GM18951 (cell line): ENCODE data around the gene SLC2A3.
"Not testable (repeated sequence)": the region's sequence is repeated elsewhere in the genome, so short reads cannot be mapped to it uniquely, and the experiment has no call there.

Experiments used
- POLR2A ChIP-seq: IDR thresholded peaks from 4 replicates; pipeline ENCODE4 v1.6.1; 2011; ENCODE audit warnings: mild to moderate bottlenecking; ENCODE audit not compliant: insufficient read length, insufficient read depth; ENCODE audit errors: extremely low read depth
- in situ Hi-C: fragments of 300-500 bp; cut with MboI; formaldehyde crosslinking; loops from one replicate; pipeline ENCODE4 v1.12.0; 2022; ENCODE audit warnings: low sequenced_read_pairs, mixed read lengths, inconsistent platforms; ENCODE audit not compliant: unreplicated experiment

SLC2A3 gene

DNA sequence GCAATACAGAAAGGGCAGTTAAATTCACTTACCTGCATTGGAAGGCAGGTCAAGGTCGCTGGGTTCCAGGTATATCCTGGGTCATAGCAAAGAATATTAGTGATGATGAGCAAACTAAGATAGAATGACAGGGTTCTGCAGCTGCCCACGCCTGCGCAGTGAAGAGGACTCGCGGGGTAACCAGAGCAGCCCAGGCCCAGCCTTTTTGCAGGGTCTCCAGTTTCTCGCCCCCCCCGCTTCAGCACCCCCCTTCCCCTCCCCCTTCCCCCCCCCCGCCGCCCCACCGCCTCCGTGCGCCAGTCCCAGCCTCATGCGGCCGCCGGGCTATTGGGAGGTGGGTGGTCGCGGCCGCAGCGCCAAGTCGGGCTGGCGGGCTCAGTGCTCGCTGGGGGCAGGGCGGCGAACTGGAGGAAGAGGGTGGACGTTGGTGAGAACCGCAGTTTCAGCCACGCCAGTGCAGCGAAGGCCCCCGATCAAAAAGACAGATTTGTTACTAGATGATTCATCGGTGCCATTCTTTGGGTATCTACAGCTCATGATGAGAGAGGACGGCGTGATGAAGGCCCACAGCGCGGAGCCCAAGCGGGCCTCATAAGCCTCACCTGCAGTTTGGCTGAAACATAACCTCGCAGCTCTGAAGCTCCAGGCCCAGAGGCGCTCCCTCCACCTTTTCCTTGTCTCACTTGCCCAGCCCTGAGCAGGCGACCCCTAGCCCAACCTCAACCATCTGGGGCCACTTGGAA lies 20.2 kb downstream of the SLC2A3 start:
- TF ChIP-seq POLR2A = no peak
- in situ Hi-C loops = no loop called here

DNA sequence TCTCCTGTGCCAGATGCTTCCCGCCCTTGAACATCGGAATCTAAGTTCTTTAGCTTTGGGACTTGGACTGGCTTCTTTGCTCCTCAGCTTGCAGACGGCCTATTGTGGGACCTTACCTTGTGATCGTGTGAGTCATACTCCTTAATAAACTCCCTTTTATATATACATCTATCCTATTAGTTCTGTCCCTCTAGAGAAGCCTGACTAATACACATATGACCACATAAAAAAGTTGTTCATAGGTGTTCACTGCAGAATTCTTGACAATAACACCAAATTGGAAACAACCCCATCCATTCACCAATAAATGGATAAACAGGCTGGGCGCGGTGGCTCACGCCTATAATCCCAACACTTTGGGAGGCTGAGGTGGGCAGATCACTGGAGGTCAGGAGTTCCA lies 25.9 kb downstream of the SLC2A3 start:
- in situ Hi-C loops = not testable (repeated sequence)

DNA sequence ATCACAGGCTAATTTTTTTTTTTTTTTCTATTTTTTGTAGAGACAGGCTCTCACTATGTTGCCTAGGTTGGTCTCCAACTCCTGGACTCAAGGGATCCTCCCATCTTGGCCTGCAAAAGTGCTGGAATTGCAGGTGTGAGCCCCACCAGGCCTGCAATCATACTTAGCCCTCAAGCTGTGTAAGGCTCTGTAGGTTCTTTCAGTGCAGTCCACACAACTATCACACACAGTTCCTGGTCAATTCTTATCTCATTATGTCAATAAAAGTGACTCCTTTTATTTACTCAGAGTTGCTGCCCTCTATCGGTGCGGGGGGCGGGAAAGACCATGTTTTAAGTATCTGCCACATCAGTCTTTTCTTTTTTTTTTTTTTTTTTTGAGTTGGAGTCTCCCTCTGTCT lies 29.0 kb downstream of the SLC2A3 start:
- in situ Hi-C loops = no loop called here
- TF ChIP-seq POLR2A = no peak

DNA sequence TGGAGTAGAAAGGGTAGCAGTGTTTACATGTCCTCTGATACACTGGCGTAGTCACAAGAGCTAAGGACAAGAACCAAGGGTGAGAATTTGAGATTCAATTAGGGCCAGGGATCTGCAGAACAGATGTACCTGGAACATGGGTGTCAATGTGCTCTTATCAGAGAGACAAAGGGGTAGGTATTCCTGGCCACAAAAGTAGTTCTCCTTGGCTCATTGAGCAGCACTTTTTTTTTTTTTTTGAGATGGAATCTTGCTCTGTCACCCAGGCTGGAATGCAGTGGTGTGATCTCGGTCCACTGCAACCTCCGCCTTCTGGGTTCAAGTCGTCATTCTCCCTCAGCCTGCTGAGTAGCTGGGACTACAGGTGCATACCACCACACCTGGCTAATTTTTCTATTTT lies 29.7 kb downstream of the SLC2A3 start:
- in situ Hi-C loops = not testable (repeated sequence)

DNA sequence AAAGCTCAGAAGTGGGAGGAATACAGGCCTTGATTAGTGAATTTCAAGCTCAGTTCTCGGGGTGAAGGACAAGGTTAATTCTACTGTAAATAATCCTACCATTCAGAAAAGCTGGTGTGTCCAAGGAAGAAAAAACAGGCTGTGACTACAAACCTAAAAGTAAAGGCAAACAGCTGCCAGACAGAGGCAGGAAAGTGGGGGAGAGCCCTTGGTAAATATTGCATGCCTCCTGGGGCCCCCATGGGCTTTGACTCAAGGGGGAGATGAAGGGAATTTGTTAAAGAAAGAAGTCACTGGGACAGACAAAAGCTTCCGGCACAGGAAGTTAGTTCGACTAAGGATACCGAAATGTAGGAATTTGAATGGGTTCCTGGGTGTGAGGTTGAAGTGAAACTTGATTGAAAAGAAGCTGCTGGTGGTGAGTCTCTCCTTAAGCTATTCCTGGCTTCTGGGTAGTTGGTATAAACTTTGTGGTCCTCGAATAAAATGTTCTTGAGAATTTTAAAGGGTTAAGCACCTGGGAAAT lies 30.3 kb downstream of the SLC2A3 start:
- in situ Hi-C loops = not testable (repeated sequence)

DNA sequence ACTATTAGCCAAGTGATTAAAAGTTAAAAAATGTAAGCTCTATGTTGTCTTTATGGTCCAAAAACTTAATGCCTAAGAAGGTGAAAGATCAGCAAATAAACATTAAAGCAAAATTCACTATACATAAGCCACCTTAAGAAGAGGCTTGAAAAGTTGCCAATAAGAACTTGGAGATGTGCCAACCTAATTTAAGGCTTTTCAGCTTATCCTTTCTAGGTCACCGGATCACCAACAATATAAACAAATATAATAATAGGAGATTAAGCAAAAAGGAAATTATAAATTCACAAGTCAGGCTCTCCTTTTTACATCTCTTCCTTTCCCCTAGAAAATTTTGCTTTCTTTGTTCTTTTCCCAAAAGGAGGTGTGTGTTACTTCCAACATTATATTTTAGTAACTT lies 30.9 kb downstream of the SLC2A3 start:
- in situ Hi-C loops = no loop called here
- TF ChIP-seq POLR2A = no peak

DNA sequence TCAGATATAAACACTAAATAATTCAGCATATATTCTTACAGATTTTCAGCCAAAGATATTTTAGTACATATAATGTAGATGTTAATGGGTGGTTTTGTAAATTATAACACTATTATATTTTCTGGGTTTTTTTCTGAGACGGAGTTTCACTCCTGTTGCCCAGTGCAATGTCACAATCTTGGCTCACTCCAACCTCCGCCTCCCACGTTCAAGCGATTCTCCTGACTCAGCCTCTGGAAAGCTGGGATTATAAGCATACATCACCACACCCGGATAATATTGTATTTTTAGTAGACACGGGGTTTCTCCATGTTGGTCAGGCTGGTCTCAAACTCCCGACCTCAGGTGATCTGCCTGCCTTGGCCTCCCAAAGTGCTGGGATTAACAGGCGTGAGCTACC lies 33.6 kb downstream of the SLC2A3 start:
- in situ Hi-C loops = not testable (repeated sequence)

DNA sequence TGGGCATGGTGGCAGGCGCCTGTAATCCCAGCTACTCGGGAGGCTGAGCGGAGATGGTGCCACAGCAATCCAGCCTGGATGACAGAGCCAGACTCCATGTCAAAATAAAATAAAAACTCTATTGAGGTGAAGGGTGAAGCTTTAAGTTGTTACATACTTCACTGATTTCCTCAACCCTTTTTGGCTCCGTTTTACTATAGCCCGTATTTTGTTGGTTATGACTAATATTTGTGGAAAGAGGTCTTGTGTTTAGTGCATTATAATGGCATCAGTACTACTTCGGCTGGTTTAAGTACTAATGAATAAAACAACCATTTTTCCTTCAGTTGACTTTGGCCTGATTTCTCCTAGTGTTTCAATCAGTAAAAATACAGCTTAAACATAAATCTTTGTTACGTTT lies 36.2 kb downstream of the SLC2A3 start:
- TF ChIP-seq POLR2A = no peak
- in situ Hi-C loops = no loop called here

DNA sequence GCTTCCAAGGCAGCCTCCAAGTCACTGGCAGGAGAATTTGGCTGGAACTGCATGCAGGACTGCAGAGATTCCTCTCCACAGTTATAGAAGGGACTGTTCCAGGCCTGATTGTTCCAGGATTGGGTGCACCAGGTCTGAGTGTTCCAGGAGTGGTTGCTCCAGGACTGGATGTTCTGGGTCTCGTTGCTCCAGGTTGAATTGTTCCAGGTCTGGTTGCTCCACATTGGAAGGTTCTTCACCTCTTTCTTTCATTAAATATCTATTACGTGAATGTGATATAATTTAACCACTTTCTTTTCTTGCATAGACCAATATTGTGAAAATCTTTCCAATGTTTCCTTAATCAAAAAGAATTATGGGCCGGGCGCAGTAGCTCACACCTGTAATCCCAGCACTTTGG lies 39.3 kb downstream of the SLC2A3 start:
- in situ Hi-C loops = not testable (repeated sequence)

DNA sequence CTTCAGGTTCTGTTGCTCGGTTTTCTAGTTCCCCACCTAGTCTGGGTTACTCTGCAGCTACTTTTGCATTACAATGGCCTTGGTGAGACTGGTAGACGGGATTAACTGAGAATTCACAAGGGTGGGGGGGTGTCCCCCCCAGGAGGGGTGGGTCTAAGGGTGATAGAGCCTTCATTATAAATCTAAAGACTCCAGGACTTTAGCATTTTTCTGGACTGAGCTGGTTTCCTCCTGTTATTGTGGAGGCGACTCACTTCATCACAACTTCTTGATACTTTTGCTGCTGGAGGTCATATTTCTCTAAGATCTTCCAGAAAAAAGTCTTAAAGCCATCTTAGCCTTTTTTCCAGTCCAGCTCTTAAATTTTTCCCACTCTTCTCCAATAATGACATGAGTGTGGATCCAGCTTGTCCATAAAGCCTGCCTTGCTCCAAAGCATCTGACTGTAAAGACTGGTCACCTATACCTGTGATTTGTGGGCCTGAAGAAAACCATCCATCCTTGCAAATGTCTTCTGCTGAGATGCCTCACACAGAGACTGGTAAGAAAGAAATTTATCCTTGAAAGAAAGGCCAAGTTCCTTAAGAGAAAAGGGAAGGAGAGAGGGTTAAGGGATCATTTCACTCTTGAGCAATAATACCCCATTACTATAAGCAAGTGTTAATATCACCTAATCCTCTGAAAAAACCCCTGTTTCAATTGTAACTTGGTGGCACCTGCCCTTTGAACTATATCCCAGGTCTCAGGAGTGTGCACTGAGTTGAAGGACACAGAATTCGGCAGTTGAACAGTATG lies 43.6 kb downstream of the SLC2A3 start:
- in situ Hi-C loops = no loop called here
- no peak for TF ChIP-seq POLR2A

DNA sequence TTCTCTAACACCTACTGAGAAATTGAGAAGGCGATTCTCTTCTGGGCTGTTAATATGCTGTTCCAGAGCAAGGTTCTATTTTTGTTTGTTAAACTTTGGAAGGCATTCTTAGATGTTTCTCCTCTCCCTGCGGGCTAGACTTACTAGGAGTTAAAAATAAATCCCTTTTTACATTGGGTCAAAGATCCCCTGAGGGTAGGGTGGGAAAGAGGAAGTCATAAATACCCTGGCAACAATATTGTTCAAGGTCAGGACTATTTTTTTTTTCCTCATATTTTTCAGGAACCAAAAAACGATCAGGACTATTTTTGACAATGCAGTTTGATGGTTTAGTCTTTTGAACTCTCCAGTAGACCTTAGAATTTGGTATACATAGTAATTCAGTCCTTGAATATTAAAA lies 51.3 kb downstream of the SLC2A3 start:
- no peak for TF ChIP-seq POLR2A

DNA sequence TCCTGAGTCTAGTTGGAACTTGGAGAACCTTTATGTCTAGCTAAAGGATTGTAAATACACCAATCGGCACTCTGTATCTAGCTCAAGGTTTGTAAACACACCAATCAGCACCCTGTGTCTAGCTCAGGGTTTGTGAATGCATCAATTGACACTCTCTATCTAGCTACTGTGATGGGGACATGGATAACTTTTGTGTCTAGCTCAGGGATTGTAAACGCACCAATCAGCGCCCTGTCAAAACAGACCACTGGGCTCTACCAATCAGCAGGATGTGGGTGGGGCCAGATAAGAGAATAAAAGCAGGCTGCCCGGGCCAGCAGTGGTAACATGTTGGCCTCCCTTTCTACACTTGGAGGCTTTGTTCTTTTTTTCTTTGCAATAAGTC lies 54.3 kb downstream of the SLC2A3 start:
- in situ Hi-C loops = not testable (repeated sequence)

More for the DNA sequence above, 51.3 kb downstream of the SLC2A3 start:
- in situ Hi-C loops = no loop called here

DNA sequence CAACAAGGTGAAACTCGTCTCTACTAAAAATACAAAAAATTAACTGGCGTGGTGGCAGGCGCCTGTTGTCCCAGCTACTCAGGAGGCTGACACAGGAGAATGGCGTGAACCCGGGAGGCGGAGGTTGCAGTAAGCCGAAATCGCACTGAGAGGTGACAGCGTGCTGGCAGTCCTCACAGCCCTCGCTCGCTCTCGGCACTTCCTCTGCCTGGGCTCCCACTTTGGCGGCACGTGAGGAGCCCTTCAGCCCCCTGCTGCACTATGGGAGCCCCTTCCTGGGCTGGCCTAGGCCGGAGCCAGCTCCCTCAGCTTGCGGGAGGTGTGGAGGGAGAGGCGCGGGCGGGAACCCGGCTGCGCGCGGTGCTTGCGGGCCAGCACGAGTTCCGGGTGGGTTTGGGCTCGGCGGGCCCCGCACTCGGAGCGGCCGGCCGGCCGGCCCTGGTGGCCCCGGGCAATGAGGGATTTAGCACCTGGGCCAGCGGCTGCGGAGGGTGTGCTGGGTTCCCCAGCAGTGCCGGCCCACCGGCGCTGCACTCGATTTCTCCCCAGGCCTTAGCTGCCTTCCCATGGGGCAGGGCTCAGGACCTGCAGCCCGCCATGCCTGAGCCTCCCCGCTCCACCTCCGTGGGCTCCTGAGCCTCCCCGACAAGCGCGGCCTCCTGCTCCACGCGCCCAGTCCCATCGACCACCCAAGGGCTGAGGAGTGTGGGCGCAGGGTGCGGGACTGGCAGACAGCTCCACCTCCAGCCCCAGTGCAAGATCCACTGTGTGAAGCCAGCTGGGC lies 54.8 kb downstream of the SLC2A3 start:
- in situ Hi-C loops = not testable (repeated sequence)

DNA sequence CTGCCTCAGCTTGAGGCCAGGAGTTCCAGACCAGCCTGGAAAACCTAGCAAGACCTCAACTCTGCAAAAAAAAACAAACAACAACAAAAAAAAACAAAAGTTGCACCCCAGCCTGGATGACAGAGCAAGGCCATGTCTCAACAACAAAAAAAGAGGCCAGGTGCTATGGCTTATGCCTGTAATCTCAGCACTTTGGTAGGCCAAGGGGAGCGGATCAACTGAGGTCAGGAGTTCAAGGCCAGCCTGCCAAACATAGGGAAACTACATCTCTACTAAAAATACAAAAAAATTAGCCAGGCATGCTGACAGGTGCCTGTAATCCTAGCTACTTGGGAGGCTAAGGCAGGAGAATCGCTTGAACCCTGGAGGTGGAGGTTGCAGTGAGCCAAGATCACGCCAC lies 56.7 kb downstream of the SLC2A3 start:
- TF ChIP-seq POLR2A = no peak
- in situ Hi-C loops = no loop called here
